OCI-LY7 (cell line): ENCODE results near the gene MT3.

Experiments used
- CTCF ChIP-seq: fragments of 200-600 bp; sonication (generic); conservative IDR thresholded peaks from 2 replicates; pipeline ENCODE4 v1.5.1; 2014; ENCODE audit warnings: mild to moderate bottlenecking, antibody characterized with exemption, low read length, moderate library complexity, mixed read lengths
- EZH2phosphoT487 ChIP-seq: fragments of 200-600 bp; sonication (generic); IDR thresholded peaks from 2 replicates; pipeline ENCODE4 v1.6.1; 2018; ENCODE audit warnings: low read depth, borderline replicate concordance, mild to moderate bottlenecking, mixed run types, antibody characterized with exemption, low read length, moderate library complexity, mixed read lengths

- no peak for TF ChIP-seq CTCF
- no peak for TF ChIP-seq EZH2phosphoT487
These were observed 41.9 kb downstream of the MT3 start for GRCh38 chr16:56631197-56631596.
